Tibial nerve (tissue), 4 donors: ENCODE results near the gene NOXO1. TPM values are rescaled to one million over a fixed set of nuclear protein-coding genes. Genes with fewer than 3 reads are reported as not detected.
A peak's percentile ranks its signal among the peaks of the same experiment; 100 is the strongest.
"Not testable (repeated sequence)": the region's sequence is repeated elsewhere in the genome, so short reads cannot be mapped to it uniquely, and the experiment has no call there.

Experiments used
- DNase-seq, 2 donors: peaks; one replicate each; pipeline ENCODE4 v3.0.0-alpha.2; 2019; ENCODE audit warnings: low spot score in 2 of 2
- H3K27ac ChIP-seq, 4 donors: fragments of 200-600 bp; sonication (generic) in 3 of 4; one replicate each; pipeline ENCODE4 v1.5.1; 2017 to 2019; ENCODE audit warnings: mild to moderate bottlenecking in 1 of 4
- H3K27me3 ChIP-seq, 2 donors: fragments of 200-600 bp; sonication (generic) in 1 of 2; one replicate each; pipeline versions ENCODE4 v1.5.1 to v1.6.0; 2017 to 2019
- H3K36me3 ChIP-seq, 3 donors: fragments of 200-600 bp; sonication (generic); one replicate each; pipeline ENCODE4 v1.5.1; 2018 to 2019
- H3K4me1 ChIP-seq, 4 donors: fragments of 200-600 bp; sonication (generic) in 3 of 4; one replicate each; pipeline ENCODE4 v1.5.1; 2017 to 2019
- H3K4me3 ChIP-seq, 4 donors: fragments of 200-600 bp; sonication (generic) in 3 of 4; one replicate each; pipeline ENCODE4 v1.5.1; 2017 to 2019; ENCODE audit warnings: mild to moderate bottlenecking in 1 of 4, moderate library complexity in 1 of 4
- H3K9me3 ChIP-seq, 4 donors: fragments of 200-600 bp; sonication (generic) in 3 of 4; one replicate each; pipeline ENCODE4 v1.5.1; 2017 to 2019
- CTCF ChIP-seq, 5 experiments: fragments of 200-600 bp in 3 of 5; fragments of 450-650 bp in 2 of 5; sonication (generic) in 3 of 5; IDR thresholded peaks; one replicate each; pipeline ENCODE4 v1.5.1; 2016 to 2019; ENCODE audit warnings: antibody characterized with exemption in 5 of 5, mild to moderate bottlenecking in 3 of 5, moderate library complexity in 2 of 5
- EP300 ChIP-seq, 2 donors: sonication (generic); formaldehyde crosslinking; IDR thresholded peaks; one replicate each; pipeline ENCODE4 v1.6.1; 2017; ENCODE audit warnings: antibody characterized with exemption in 2 of 2, mild to moderate bottlenecking in 1 of 2
- POLR2A ChIP-seq, 2 donors: fragments of 450-650 bp; IDR thresholded peaks; one replicate each; pipeline ENCODE4 v1.6.1; 2017; ENCODE audit warnings: antibody characterized with exemption in 2 of 2, mild to moderate bottlenecking in 2 of 2, moderate library complexity in 2 of 2
- WGBS, 2 donors: methylation state at CpG; one replicate each; pipeline ENCODE4 v1.1.5; 2018; 5-methylcytosine and 5-hydroxymethylcytosine counted together
- total RNA-seq, 4 donors: library from RNA; depleted of rRNA; stranded (reverse); fragments of >200 nt; gene quantifications; one replicate each; pipeline ENCODE4 v1.1.0, GENCODE V29; 2016

Gene NOXO1
- total RNA-seq, 4 donors from 2014 or later, result 3.9 TPM; not detected in 3

- Histone ChIP-seq H3K4me1 (peaks cover 0 to 17% (median 4%) of the 10 kb centered on the region in 4 donors), H3K27me3 (peaks cover 0 to 25% of the 10 kb centered on the region in 2 donors), H3K9me3 (no peaks in the 10 kb centered on the region), H3K27ac (no peak overlapping the region), H3K4me3 (no peak overlapping the region), H3K36me3 (no peaks in the 10 kb centered on the region)
- WGBS, 2 donors, result 29 to 35% methylated on average over 11 to 13 of the region's 13 CpGs
- TF ChIP-seq POLR2A (IDR thresholded peaks at IDR 0.05), result no peak
- DNase-seq, result no peak
Observed at GRCh38 chr16:2016407-2016922, 35.2 kb upstream of the NOXO1 start.

- no peak for DNase-seq
- no peak overlapping the region for H3K4me3 ChIP-seq
- 76 to 84% methylated on average over 7 of the region's 7 CpGs for WGBS, 2 donors
- no peak overlapping the region for H3K27ac ChIP-seq
- peaks cover 0 to 19% of the 10 kb centered on the region in 2 donors for H3K27me3 ChIP-seq
- no peaks in the 10 kb centered on the region for H3K9me3 ChIP-seq
- TF ChIP-seq CTCF (IDR thresholded peaks at IDR 0.05), result no peak
- TF ChIP-seq EP300 (IDR thresholded peaks at IDR 0.05), result no peak
- TF ChIP-seq POLR2A (IDR thresholded peaks at IDR 0.05), result no peak
- no peaks in the 10 kb centered on the region for H3K36me3 ChIP-seq
- H3K4me1 ChIP-seq, result peaks cover 0 to 17% (median 4%) of the 10 kb centered on the region in 4 donors
Observed at GRCh38 chr16:2015947-2016208, 34.6 kb upstream of the NOXO1 start.

- Histone ChIP-seq H3K4me1 (peaks cover 0 to 17% (median 7%) of the 10 kb centered on the region in 4 donors), H3K36me3 (no peaks in the 10 kb centered on the region), H3K4me3 (no peak overlapping the region), H3K27ac (no peak overlapping the region), H3K9me3 (no peaks in the 10 kb centered on the region), H3K27me3 (peaks cover 0 to 14% of the 10 kb centered on the region in 2 donors)
- no peak for DNase-seq
- 80 to 88% methylated on average over 24 of the region's 24 CpGs for WGBS, 2 donors
- TF ChIP-seq CTCF (IDR thresholded peaks at IDR 0.05) (no peak), EP300 (IDR thresholded peaks at IDR 0.05) (no peak), POLR2A (IDR thresholded peaks at IDR 0.05) (no peak)
Observed at GRCh38 chr16:2015117-2015946, 34.1 kb upstream of the NOXO1 start.

- DNase-seq, result no peak
- no peak overlapping the region for H3K4me3 ChIP-seq
- WGBS, 2 donors, result 73 to 81% methylated on average over 15 of the region's 15 CpGs
- no peaks in the 10 kb centered on the region for H3K27me3 ChIP-seq
- H3K4me1 ChIP-seq, result peaks cover 0 to 15% (median 14%) of the 10 kb centered on the region in 4 donors
- H3K27ac ChIP-seq, result no peak overlapping the region
- no peaks in the 10 kb centered on the region for H3K9me3 ChIP-seq
- TF ChIP-seq EP300 (IDR thresholded peaks at IDR 0.05) (no peak), CTCF (IDR thresholded peaks at IDR 0.05) (no peak), POLR2A (IDR thresholded peaks at IDR 0.05) (no peak)
- no peaks in the 10 kb centered on the region for H3K36me3 ChIP-seq
Observed at GRCh38 chr16:2013527-2013926, 32.3 kb upstream of the NOXO1 start.

GRCh38 chr16:2011726-2012125 is 30.5 kb upstream of the NOXO1 start:
- H3K4me3 ChIP-seq, H3K27ac ChIP-seq, DNase-seq, H3K36me3 ChIP-seq, H3K9me3 ChIP-seq, H3K27me3 ChIP-seq: not testable (repeated sequence)
- whole genome bisulfite sequencing, 2 donors, result 81 to 91% methylated on average over 9 of the region's 9 CpGs
- H3K4me1 ChIP-seq, result peaks cover 4 to 33% (median 32%) of the 10 kb centered on the region in 4 donors

GRCh38 chr16:2009791-2010510 is 28.7 kb upstream of the NOXO1 start, which contains the start of gene ZNF598:
Gene ZNF598 (minus strand): TSS chr16:2009821.
- DNase-seq, result peak; percentile 52 to 65
- no peaks in the 10 kb centered on the region for H3K27me3 ChIP-seq
- peak within 1 kb of the TSS; percentile 68 to 98 (median 74) for H3K4me3 ChIP-seq
- TF ChIP-seq POLR2A (IDR thresholded peaks at IDR 0.05) (peak; percentile 85 to 88), EP300 (IDR thresholded peaks at IDR 0.05) (peak; percentile 69 to 92), CTCF (IDR thresholded peaks at IDR 0.05) (peak in 3 of 5 experiments; percentile 11 to 49 (median 43))
- H3K36me3 ChIP-seq, result no peaks in the 10 kb centered on the region
- H3K4me1 ChIP-seq, result peaks cover 4 to 50% (median 47%) of the 10 kb centered on the region in 4 donors
- no peaks in the 10 kb centered on the region for H3K9me3 ChIP-seq
- WGBS, 2 donors, result 2 to 3% methylated on average over 15 to 40 of the region's 52 CpGs
- H3K27ac ChIP-seq, result peak within 1 kb of the TSS; percentile 84 to 99 (median 92)
